Glutamatergic neuron (in vitro differentiated cells): Measurements from ENCODE around the gene FAM3D. TPM values are rescaled to one million over a fixed set of nuclear protein-coding genes. Genes with fewer than 3 reads are reported as not detected.
"Not testable (repeated sequence)": the region's sequence is repeated elsewhere in the genome, so short reads cannot be mapped to it uniquely, and the experiment has no call there.

ENCODE experiments used
- DNase-seq: peaks from one replicate; pipeline ENCODE4 v3.0.0; 2022
- H3K27ac Mint-ChIP-seq: one replicate; pipeline ENCODE4 v1.8.0; 2020; ENCODE audit warnings: mild to moderate bottlenecking, mixed read lengths, inconsistent platforms; ENCODE audit not compliant: unreplicated experiment
- H3K27me3 Mint-ChIP-seq: one replicate; pipeline ENCODE4 v1.8.0; 2020; ENCODE audit warnings: mild to moderate bottlenecking, moderate library complexity, mixed read lengths, inconsistent platforms; ENCODE audit not compliant: unreplicated experiment
- H3K36me3 Mint-ChIP-seq: one replicate; pipeline ENCODE4 v1.8.0; 2020; ENCODE audit warnings: mild to moderate bottlenecking, mixed read lengths, inconsistent platforms; ENCODE audit not compliant: unreplicated experiment
- H3K4me1 Mint-ChIP-seq: one replicate; pipeline ENCODE4 v1.8.0; 2020; ENCODE audit warnings: mild to moderate bottlenecking, low read depth, mixed read lengths, inconsistent platforms; ENCODE audit not compliant: unreplicated experiment
- H3K4me3 Mint-ChIP-seq: one replicate; pipeline ENCODE4 v1.8.0; 2020; ENCODE audit warnings: mild to moderate bottlenecking, mixed read lengths, inconsistent platforms; ENCODE audit not compliant: unreplicated experiment
- H3K9me3 Mint-ChIP-seq: one replicate; pipeline ENCODE4 v1.8.0; 2020; ENCODE audit warnings: mild to moderate bottlenecking, moderate library complexity, mixed read lengths, inconsistent platforms; ENCODE audit not compliant: unreplicated experiment
- total RNA-seq: library from RNA; stranded (reverse); fragmentation: NEBNext Ultra II Directional; extraction: Animal tissue kit (Norgen Biotek cat#: 25700); gene quantifications from one replicate; pipeline ENCODE4 v1.2.1, GENCODE V29; 2021; ENCODE audit not compliant: unreplicated experiment
- TF ChIP-seq, protein P1 (sequence below): fragments of 200-600 bp; sonication (generic); IDR thresholded peaks from one replicate; pipeline ENCODE4 v1.5.0; 2021; ENCODE audit not compliant: partially characterized antibody, unreplicated experiment

Gene FAM3D
- total RNA-seq, 1 donor from 2014 or later, result not detected

DNA sequence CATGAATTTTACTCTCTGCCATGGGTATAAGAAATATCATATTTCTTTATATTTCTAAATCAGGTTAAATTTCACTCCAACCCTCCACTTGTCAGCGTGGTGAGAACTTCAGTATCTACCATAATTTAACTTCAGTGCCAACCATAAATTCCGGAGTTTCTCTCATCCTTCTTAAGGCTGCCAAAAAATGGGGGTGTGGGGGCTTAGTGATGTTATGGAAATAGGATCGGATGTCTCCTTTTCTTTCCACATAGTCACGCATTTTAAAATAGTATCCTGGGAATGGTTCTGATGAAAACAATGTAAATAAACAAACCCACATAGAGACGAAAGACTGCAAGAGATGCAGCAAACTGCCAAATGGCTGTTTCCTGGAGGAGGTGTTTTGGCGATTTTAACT, 12.9 kb upstream of the FAM3D start:
- Mint-ChIP-seq H3K4me3 (no peak overlapping the region), H3K4me1 (no peaks in the 10 kb centered on the region), H3K27ac (no peak overlapping the region), H3K36me3 (no peaks in the 10 kb centered on the region), H3K9me3 (peaks cover 8% of the 10 kb centered on the region), H3K27me3 (no peaks in the 10 kb centered on the region)
- no peak for DNase-seq
- TF ChIP-seq, protein P1, sequence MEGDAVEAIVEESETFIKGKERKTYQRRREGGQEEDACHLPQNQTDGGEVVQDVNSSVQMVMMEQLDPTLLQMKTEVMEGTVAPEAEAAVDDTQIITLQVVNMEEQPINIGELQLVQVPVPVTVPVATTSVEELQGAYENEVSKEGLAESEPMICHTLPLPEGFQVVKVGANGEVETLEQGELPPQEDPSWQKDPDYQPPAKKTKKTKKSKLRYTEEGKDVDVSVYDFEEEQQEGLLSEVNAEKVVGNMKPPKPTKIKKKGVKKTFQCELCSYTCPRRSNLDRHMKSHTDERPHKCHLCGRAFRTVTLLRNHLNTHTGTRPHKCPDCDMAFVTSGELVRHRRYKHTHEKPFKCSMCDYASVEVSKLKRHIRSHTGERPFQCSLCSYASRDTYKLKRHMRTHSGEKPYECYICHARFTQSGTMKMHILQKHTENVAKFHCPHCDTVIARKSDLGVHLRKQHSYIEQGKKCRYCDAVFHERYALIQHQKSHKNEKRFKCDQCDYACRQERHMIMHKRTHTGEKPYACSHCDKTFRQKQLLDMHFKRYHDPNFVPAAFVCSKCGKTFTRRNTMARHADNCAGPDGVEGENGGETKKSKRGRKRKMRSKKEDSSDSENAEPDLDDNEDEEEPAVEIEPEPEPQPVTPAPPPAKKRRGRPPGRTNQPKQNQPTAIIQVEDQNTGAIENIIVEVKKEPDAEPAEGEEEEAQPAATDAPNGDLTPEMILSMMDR, result no peak

DNA sequence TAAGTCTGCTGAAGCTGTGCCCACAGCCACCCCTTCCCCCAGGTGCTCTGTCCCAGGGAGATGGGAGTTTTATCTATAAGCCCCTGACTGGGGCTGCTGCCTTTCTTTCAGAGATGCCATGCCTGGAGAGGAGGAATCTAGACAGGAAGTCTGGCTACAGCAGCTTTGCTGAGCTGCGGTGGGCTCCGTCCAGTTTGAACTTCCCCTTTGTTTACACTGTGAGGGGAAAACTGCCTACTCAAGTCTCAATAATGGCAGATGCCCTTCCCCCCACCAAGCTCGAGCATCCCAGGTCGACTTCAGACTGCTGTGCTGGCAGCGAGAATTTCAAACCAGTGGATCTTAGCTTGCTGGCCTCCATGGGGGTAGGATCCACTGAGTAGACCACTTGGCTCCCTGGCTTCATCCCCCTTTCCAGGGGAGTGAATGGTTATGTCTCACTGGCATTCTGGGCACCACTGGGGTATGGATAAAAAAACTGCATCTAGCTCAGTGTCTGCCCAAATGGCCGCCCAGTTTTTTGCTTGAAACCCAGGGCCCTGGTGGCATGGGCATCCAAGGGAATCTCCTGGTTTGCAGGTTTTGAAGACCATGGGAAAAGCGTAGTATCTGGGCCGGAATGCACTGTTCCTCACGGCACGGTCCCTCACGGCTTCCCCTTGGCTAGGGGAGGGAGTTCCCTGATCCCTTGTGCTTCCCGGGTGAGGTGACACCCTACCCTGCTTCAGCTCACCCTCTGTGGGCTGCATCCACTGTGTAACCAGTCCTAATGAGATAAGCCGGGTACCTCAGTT, 11.8 kb upstream of the FAM3D start:
- not testable (repeated sequence) for H3K4me3 Mint-ChIP-seq, H3K27me3 Mint-ChIP-seq
- H3K9me3 Mint-ChIP-seq, result peaks cover 11% of the 10 kb centered on the region

DNA sequence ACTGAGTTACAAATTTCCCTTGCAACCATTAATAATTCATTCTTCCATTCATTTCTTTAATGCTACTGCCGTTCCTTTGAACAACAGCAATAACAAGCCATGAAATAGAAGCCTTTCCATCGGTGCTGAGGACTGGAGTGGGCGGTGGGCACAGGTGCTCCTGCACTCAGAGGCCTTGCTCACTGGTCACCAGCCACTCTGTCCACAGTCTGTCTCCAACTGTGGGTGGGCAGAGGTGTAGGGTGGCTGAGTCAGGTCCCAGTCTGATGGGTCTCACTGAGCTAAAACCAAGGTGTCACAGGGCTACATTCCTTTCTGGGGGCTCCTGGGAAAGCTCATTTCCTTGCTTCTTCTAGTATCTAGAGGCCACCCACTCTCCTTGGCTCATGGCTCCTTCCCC, 6.3 kb upstream of the FAM3D start:
- TF ChIP-seq, protein P1, result no peak
- Mint-ChIP-seq H3K4me1 (peaks cover 6% of the 10 kb centered on the region), H3K27ac (no peak overlapping the region), H3K9me3 (peaks cover 8% of the 10 kb centered on the region), H3K36me3 (peaks cover 4% of the 10 kb centered on the region), H3K27me3 (peaks cover 8% of the 10 kb centered on the region), H3K4me3 (no peak overlapping the region)
- DNase-seq, result no peak

More for the DNA sequence above, 11.8 kb upstream of the FAM3D start:
- H3K27ac Mint-ChIP-seq, H3K36me3 Mint-ChIP-seq, DNase-seq, H3K4me1 Mint-ChIP-seq: not testable (repeated sequence)

DNA sequence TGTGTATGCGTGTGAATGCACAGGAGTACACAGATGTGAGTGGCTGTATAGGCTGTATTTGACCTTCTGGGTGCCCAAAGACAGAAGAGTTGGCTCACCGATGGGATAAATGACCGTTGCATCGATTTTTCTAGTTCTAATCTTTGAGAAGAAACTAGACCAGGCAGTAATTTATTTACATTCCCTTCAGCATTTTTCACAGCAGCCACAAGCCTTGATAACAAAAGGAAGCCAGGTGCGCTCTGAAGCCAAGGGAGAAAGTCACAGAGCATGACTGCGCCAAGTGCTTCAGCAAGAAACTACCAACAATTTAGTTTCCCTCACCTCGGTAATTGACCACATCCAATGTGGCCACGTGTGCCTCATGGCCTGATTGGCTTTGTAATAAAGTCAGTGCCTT, 5.9 kb upstream of the FAM3D start:
- H3K27ac Mint-ChIP-seq, result no peak overlapping the region
- peaks cover 6% of the 10 kb centered on the region for H3K4me1 Mint-ChIP-seq
- peaks cover 8% of the 10 kb centered on the region for H3K27me3 Mint-ChIP-seq
- no peak overlapping the region for H3K4me3 Mint-ChIP-seq
- H3K9me3 Mint-ChIP-seq, result peaks cover 8% of the 10 kb centered on the region
- peaks cover 4% of the 10 kb centered on the region for H3K36me3 Mint-ChIP-seq
- TF ChIP-seq, protein P1, result no peak
- no peak for DNase-seq

DNA sequence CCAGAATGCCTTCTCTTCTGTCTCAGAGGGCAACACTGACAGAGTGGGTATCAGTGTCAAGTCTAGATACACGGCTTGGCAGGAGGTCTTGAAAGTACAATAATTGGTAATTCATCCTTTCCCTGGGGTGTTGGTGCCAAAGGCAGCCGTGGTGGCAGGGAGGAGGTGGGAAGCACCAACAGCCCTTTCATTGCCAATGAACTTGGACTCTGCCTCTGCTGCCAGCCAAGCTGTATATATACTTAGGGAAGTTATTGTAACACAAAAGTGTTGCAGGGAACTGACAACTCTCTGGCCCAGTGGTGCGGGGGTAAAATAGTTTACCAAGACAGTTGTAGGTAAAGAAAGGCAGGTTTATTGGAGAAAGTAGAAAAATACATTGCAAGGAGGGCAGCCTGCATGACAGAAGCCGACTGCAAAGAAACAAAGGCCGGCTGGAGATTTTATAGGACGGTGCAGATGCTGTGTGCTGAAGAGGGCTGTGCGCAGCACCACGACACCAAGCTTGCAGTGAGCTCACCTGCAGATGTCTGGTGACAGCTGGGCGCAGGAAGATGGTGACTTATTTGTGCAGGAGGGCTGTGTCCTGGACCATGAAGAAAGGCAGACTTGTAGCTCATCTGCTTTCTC, 4.0 kb upstream of the FAM3D start:
- TF ChIP-seq, protein P1, result no peak
- H3K27ac Mint-ChIP-seq, result peak overlapping the region; percentile 57
- peaks cover 3% of the 10 kb centered on the region for H3K9me3 Mint-ChIP-seq
- H3K4me1 Mint-ChIP-seq, result peaks cover 6% of the 10 kb centered on the region
- peaks cover 4% of the 10 kb centered on the region for H3K36me3 Mint-ChIP-seq
- no peak overlapping the region for H3K4me3 Mint-ChIP-seq
- H3K27me3 Mint-ChIP-seq, result peaks cover 8% of the 10 kb centered on the region
- DNase-seq, result peak; percentile 53
